Naive thymus-derived CD4-positive, alpha-beta T cell (primary cell): ENCODE results near the gene PPP5C. TPM values are rescaled to one million over a fixed set of nuclear protein-coding genes. Genes with fewer than 3 reads are reported as not detected.

Experiments used
- ATAC-seq: fragments of 150-1000 bp; cut with Tn5 transposase; 2 replicates; pipeline ENCODE4 v1.10.0; 2021; ENCODE audit warnings: mild to moderate bottlenecking, moderate library complexity
- CTCF ChIA-PET: fragments of 350-600 bp; sonication (Branson Sonifier 250); formaldehyde crosslinking; loops from one replicate; lab custom pipeline; 2021; ENCODE audit warnings: antibody characterized with exemption; lab: Charles Lee
- POLR2A ChIA-PET: fragments of 350-600 bp; sonication (Branson Sonifier 250); formaldehyde crosslinking; loops from one replicate; lab custom pipeline; 2021; ENCODE audit warnings: antibody characterized with exemption, inconsistent platforms; lab: Charles Lee
- DNase-seq, 9 donors: peaks; one replicate each; pipeline versions ENCODE4 v3.0.0 to v3.0.0-alpha.2; 2020 to 2022; ENCODE audit warnings: mixed read lengths in 1 of 9
- H3K27ac ChIP-seq: one replicate; pipeline ENCODE4 v1.7.0; 2013; ENCODE audit warnings: mild to moderate bottlenecking, low read depth, low read length, moderate library complexity
- H3K27me3 ChIP-seq, 2 donors: one replicate each; pipeline ENCODE4 v1.7.0; 2013; ENCODE audit warnings: low read length in 2 of 2, mild to moderate bottlenecking in 2 of 2, moderate library complexity in 2 of 2; ENCODE audit not compliant: control insufficient read depth in 2 of 2, insufficient read depth in 2 of 2
- H3K36me3 ChIP-seq, 3 experiments: 1 replicate in 2 of 3; 2 replicates in 1 of 3; pipeline ENCODE4 v1.7.0; 2013; ENCODE audit warnings: low read length in 3 of 3, mild to moderate bottlenecking in 3 of 3, moderate library complexity in 1 of 3; ENCODE audit not compliant: insufficient read depth in 3 of 3, control insufficient read depth in 2 of 3
- H3K4me1 ChIP-seq, 2 donors: one replicate each; pipeline ENCODE4 v1.7.0; 2013; ENCODE audit warnings: low read length in 2 of 2, mild to moderate bottlenecking in 2 of 2, moderate library complexity in 1 of 2; ENCODE audit not compliant: control insufficient read depth in 2 of 2, insufficient read depth in 2 of 2
- H3K4me3 ChIP-seq: 2 replicates; pipeline ENCODE4 v1.7.0; 2013; ENCODE audit warnings: mild to moderate bottlenecking, low read length
- H3K9me3 ChIP-seq, 3 experiments: 1 replicate in 2 of 3; 2 replicates in 1 of 3; pipeline ENCODE4 v1.7.0; 2013; ENCODE audit warnings: low read length in 3 of 3; ENCODE audit not compliant: control insufficient read depth in 2 of 3
- H3K27ac Mint-ChIP-seq, 9 donors: one replicate each; pipeline ENCODE4 v1.8.0; 2020 to 2022; ENCODE audit warnings: mixed read lengths in 9 of 9, mild to moderate bottlenecking in 8 of 9, moderate library complexity in 5 of 9, inconsistent platforms in 2 of 9
- H3K27me3 Mint-ChIP-seq, 5 donors: one replicate each; pipeline ENCODE4 v1.8.0; 2021 to 2022; ENCODE audit warnings: mixed read lengths in 5 of 5, mild to moderate bottlenecking in 1 of 5
- H3K36me3 Mint-ChIP-seq, 5 donors: one replicate each; pipeline ENCODE4 v1.8.0; 2020 to 2022; ENCODE audit warnings: mixed read lengths in 5 of 5, mild to moderate bottlenecking in 3 of 5, inconsistent platforms in 1 of 5
- H3K4me1 Mint-ChIP-seq, 7 donors: one replicate each; pipeline ENCODE4 v1.8.0; 2020 to 2022; ENCODE audit warnings: mixed read lengths in 7 of 7, mild to moderate bottlenecking in 3 of 7, inconsistent platforms in 1 of 7
- H3K4me3 Mint-ChIP-seq, 10 donors: one replicate each; pipeline ENCODE4 v1.8.0; 2020 to 2022; ENCODE audit warnings: mild to moderate bottlenecking in 10 of 10, mixed read lengths in 10 of 10, moderate library complexity in 6 of 10, inconsistent platforms in 2 of 10
- H3K9me3 Mint-ChIP-seq, 11 donors: one replicate each; pipeline ENCODE4 v1.8.0; 2020 to 2022; ENCODE audit warnings: mixed read lengths in 11 of 11, mild to moderate bottlenecking in 4 of 11, inconsistent platforms in 1 of 11, moderate library complexity in 1 of 11
- intact Hi-C, 2 donors: fragments of 100-400 bp; cut with micrococcal nuclease; formaldehyde crosslinking; loops; one replicate each; pipeline ENCODE4 v1.15.1; 2023
- polyA plus RNA-seq, 2 donors: library from polyadenylated mRNA; unstranded; fragments of 300-500 nt; fragmentation: Illumina TruSeq; gene quantifications; one replicate each; pipeline ENCODE4 v1.2.3, GENCODE V29; 2021
- total RNA-seq, 6 experiments: library from RNA in 5 of 6; stranded (reverse) in 5 of 6; gene quantifications; 1 replicate in 5 of 6; 2 replicates in 1 of 6; pipeline ENCODE4 v1.2.3 and lab custom pipeline; 2021 to 2026

PPP5C gene
- total and polyA plus RNA-seq, 7 experiments from 2014 or later: 17.4 to 107 (median 44.7) TPM

DNA sequence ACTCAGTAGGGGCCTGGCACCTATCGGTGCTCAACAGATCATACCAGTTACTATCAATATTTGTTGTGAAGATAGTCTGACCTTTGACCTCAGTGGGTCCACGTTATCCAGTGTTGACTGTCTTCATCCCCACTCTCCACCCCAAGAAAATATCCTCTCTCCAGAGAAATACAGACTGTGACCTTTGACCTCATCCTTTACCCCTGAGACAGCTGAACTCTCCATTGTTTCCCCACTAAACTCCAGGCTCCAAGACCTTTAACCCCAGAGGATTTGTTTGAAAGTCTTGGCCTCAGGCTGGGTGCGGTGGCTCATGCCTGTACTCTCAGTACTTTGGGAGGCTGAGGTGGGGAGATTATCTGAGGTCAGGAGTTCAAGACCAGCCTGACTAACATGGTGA lies 22.6 kb upstream of the PPP5C start:
- CTCF ChIA-PET: no interaction called here
- Histone ChIP-seq H3K9me3 (peaks cover 0 to 30% (median 0%) of the 10 kb centered on the region in 3 experiments), H3K27ac (no peak overlapping the region), H3K4me1 (no peaks in the 10 kb centered on the region), H3K4me3 (no peak overlapping the region), H3K36me3 (no peaks in the 10 kb centered on the region), H3K27me3 (no peaks in the 10 kb centered on the region)
- Mint-ChIP-seq H3K4me1 (no peaks in the 10 kb centered on the region), H3K9me3 (peaks cover 0 to 32% (median 18%) of the 10 kb centered on the region in 11 donors), H3K36me3 (peaks cover 0 to 19% (median 3%) of the 10 kb centered on the region in 5 donors), H3K27me3 (peaks cover 0 to 7% (median under 1%) of the 10 kb centered on the region in 5 donors), H3K27ac (no peak overlapping the region), H3K4me3 (no peak overlapping the region)
- intact Hi-C loops: no loop called here
- POLR2A ChIA-PET: no interaction called here
- DNase-seq: no peak
- ATAC-seq: no peak

DNA sequence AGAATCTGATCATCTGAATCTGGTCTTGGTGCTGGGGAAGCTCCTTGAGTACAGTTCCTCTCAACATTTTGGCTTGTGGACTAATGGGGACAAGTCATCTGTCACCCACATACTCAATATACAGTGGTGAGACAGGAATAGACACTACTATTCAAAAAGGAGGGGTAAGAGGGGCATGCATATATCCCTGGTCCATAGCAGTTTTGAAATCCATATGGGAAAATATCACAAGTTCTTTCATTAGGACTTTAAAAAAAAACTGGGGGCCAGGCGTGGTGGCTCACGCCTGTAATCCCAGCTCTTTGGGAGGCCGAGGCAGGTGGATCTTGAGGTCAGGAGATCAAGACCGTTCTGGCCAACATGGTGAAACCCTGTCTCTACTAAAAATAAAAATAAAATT lies 20.3 kb upstream of the PPP5C start:
- Mint-ChIP-seq H3K27me3 (peaks cover 0 to 16% (median 5%) of the 10 kb centered on the region in 5 donors), H3K27ac (no peak overlapping the region), H3K4me3 (no peak overlapping the region), H3K36me3 (peaks cover 3 to 19% (median 4%) of the 10 kb centered on the region in 5 donors), H3K4me1 (no peaks in the 10 kb centered on the region), H3K9me3 (peaks cover 8 to 37% (median 29%) of the 10 kb centered on the region in 11 donors)
- Histone ChIP-seq H3K27ac (no peak overlapping the region), H3K4me3 (no peak overlapping the region), H3K4me1 (no peaks in the 10 kb centered on the region), H3K9me3 (peaks cover 0 to 30% (median 0%) of the 10 kb centered on the region in 3 experiments), H3K36me3 (no peaks in the 10 kb centered on the region), H3K27me3 (no peaks in the 10 kb centered on the region)
- CTCF ChIA-PET: interaction anchor here (0.6 kb wide), 1 partner anchor 378 kb away, joined by 3 read pairs; no protein-coding TSS in a partner anchor
- POLR2A ChIA-PET: interaction anchor here (0.6 kb wide), 1 partner anchor 10 kb away, joined by 4 read pairs; no protein-coding TSS in a partner anchor
- no peak for ATAC-seq
- no peak for DNase-seq
- intact Hi-C loops: no loop called here

DNA sequence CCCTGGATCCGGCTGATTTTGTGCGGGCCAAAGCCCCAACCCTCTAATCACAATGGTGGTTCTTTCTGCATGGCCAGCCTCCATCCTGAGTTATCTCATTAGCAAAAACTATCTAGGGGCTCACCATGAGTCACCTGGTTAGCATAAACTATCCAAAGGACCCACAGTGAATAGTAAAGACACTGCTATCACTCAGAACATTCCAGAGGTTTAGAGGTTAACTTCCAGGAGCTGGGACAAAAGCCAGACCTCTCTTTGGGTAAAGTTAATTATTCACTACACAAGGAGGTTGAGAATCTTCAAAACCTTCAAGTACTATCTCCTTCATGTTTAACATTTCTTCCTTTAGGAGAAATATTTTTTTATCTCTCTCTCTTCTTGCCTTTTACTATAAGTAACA lies 18.8 kb upstream of the PPP5C start:
- Histone ChIP-seq H3K27me3 (no peaks in the 10 kb centered on the region), H3K9me3 (peaks cover 0 to 30% (median 0%) of the 10 kb centered on the region in 3 experiments), H3K36me3 (no peaks in the 10 kb centered on the region), H3K27ac (no peak overlapping the region), H3K4me1 (no peaks in the 10 kb centered on the region), H3K4me3 (no peak overlapping the region)
- Mint-ChIP-seq H3K4me1 (no peaks in the 10 kb centered on the region), H3K27ac (no peak overlapping the region), H3K27me3 (peaks cover 0 to 16% (median 5%) of the 10 kb centered on the region in 5 donors), H3K9me3 (peaks cover 8 to 37% (median 29%) of the 10 kb centered on the region in 11 donors), H3K4me3 (no peak overlapping the region), H3K36me3 (peaks cover 3 to 19% (median 4%) of the 10 kb centered on the region in 5 donors)
- no peak for DNase-seq
- no peak for ATAC-seq
- ChIA-PET CTCF (interaction anchor here (0.7 kb wide), 1 partner anchor 68 kb away, joined by 3 read pairs; no protein-coding TSS in a partner anchor), POLR2A (no interaction called here)
- intact Hi-C loops: no loop called here

DNA sequence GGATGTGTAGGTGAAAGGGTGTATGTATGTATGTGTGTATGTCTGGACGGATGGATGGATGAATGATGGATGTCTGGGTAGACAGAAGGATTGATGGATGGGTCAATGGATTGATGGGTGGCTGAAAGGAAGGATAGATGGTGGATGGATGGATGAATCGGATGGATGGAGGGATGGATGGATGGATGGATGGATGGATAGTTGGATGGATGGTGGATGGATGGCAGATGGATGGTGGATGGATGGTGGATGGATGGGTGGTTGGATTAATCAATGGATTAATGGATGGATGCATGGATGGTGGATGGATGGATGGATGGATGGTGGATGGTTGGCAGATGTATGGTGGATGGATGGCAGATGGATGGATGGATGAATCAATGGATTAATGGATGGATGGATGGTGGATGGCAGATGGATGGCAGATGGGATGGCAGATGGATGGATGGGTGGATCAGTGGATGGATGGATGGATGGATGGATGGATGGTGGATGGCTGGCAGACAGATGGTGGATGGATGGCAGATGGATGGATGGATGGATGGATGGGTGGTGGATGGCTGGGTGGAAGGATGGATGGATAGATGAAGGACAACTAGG lies 16.5 kb upstream of the PPP5C start:
- intact Hi-C loops: no loop called here
- peaks cover 8 to 36% (median 29%) of the 10 kb centered on the region in 11 donors for H3K9me3 Mint-ChIP-seq
- Histone ChIP-seq H3K36me3 (no peaks in the 10 kb centered on the region), H3K9me3 (peaks cover 0 to 30% (median 0%) of the 10 kb centered on the region in 3 experiments), H3K27ac (no peak overlapping the region), H3K27me3 (no peaks in the 10 kb centered on the region), H3K4me3 (no peak overlapping the region), H3K4me1 (no peaks in the 10 kb centered on the region)
- CTCF ChIA-PET: no interaction called here
- no peak for DNase-seq
- H3K27me3 Mint-ChIP-seq: peaks cover 0 to 16% (median 5%) of the 10 kb centered on the region in 5 donors
- POLR2A ChIA-PET: interaction anchor here (0.5 kb wide), 1 partner anchor 64 kb away, joined by 3 read pairs; no protein-coding TSS in a partner anchor
- H3K4me3 Mint-ChIP-seq: no peak overlapping the region
- peaks cover 0 to 19% (median 4%) of the 10 kb centered on the region in 5 donors for H3K36me3 Mint-ChIP-seq
- ATAC-seq: no peak
- peak overlapping the region in 1 of 9 donors; percentile 44 for H3K27ac Mint-ChIP-seq
- H3K4me1 Mint-ChIP-seq: no peaks in the 10 kb centered on the region

DNA sequence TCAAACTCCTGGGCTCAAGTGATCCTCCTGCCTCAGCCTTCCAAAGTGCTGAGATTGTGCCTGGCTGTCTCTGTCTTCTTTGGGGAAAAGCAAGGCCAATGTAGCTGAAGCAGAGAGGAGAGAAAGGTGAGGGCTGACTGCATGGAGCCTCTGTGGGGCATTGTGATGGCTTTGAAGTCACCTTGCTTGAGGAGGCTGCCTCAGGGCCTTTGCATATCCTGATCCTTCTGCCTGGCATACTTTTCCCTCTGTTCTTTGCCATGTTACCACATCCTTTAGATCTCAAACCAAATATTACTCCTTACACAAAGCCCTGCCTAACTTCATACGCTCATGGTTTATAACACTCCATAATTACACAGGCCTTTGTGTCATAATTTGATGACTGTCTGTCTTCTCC lies 9.4 kb upstream of the PPP5C start:
- ATAC-seq (no peak), DNase-seq (no peak)
- H3K27ac Mint-ChIP-seq: no peak overlapping the region
- H3K27me3 Mint-ChIP-seq: peaks cover 0 to 16% (median 0%) of the 10 kb centered on the region in 5 donors
- POLR2A ChIA-PET: no interaction called here
- peaks cover 0 to 2% (median 0%) of the 10 kb centered on the region in 11 donors for H3K9me3 Mint-ChIP-seq
- intact Hi-C loops: no loop called here
- no peak overlapping the region for H3K4me3 ChIP-seq
- peaks cover 0 to 2% (median 0%) of the 10 kb centered on the region in 7 donors for H3K4me1 Mint-ChIP-seq
- CTCF ChIA-PET: no interaction called here
- H3K27me3 ChIP-seq: no peaks in the 10 kb centered on the region
- H3K36me3 Mint-ChIP-seq: no peaks in the 10 kb centered on the region
- H3K36me3 ChIP-seq: no peaks in the 10 kb centered on the region
- no peaks in the 10 kb centered on the region for H3K4me1 ChIP-seq
- H3K9me3 ChIP-seq: no peaks in the 10 kb centered on the region
- H3K4me3 Mint-ChIP-seq: no peak overlapping the region
- no peak overlapping the region for H3K27ac ChIP-seq

DNA sequence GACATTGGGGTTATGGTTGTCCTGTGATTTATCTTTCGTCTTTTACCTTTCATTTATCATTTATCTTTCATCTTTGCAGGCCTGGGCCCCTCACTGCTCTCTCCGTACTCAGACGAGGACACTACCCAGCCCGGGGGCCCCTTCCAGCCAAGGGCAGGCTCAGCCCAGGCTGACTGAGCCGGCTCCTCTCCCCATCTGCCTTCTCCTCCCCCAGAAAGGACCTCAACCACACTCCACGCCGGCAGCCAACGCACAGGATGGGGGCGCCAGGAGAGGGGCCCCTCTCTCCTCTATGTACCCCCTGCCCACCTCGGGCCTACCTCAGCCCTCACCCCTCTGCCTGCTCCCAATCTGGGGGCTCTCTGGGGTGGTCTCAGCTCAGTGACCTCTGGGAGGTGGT lies 7.4 kb upstream of the PPP5C start:
- POLR2A ChIA-PET: no interaction called here

More for the DNA sequence above, 7.4 kb upstream of the PPP5C start:
- Mint-ChIP-seq H3K27me3 (peaks cover 0 to 32% (median 0%) of the 10 kb centered on the region in 5 donors), H3K27ac (no peak overlapping the region), H3K9me3 (peaks cover 0 to 2% (median 0%) of the 10 kb centered on the region in 11 donors), H3K36me3 (no peaks in the 10 kb centered on the region), H3K4me3 (no peak overlapping the region), H3K4me1 (peaks cover 0 to 6% (median 0%) of the 10 kb centered on the region in 7 donors)
- no peaks in the 10 kb centered on the region for H3K4me1 ChIP-seq
- ATAC-seq: no peak
- H3K4me3 ChIP-seq: no peak overlapping the region
- H3K27me3 ChIP-seq: no peaks in the 10 kb centered on the region
- no peak for DNase-seq
- no peaks in the 10 kb centered on the region for H3K36me3 ChIP-seq
- no peaks in the 10 kb centered on the region for H3K9me3 ChIP-seq
- H3K27ac ChIP-seq: no peak overlapping the region
- intact Hi-C loops: no loop called here
- CTCF ChIA-PET: no interaction called here
